GM21447 (cell line): ENCODE results near the gene MX1.

Experiments
- ATAC-seq: cut with Tn5 transposase; IDR thresholded peaks from one replicate; pipeline ENCODE4 v1.9.1; 2021; ENCODE audit not compliant: unreplicated experiment

The MX1 gene

DNA sequence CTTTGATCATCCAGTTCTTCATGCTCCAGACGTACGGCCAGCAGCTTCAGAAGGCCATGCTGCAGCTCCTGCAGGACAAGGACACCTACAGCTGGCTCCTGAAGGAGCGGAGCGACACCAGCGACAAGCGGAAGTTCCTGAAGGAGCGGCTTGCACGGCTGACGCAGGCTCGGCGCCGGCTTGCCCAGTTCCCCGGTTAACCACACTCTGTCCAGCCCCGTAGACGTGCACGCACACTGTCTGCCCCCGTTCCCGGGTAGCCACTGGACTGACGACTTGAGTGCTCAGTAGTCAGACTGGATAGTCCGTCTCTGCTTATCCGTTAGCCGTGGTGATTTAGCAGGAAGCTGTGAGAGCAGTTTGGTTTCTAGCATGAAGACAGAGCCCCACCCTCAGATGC, 32.5 kb downstream of the MX1 start:
- ATAC-seq, result no peak

DNA sequence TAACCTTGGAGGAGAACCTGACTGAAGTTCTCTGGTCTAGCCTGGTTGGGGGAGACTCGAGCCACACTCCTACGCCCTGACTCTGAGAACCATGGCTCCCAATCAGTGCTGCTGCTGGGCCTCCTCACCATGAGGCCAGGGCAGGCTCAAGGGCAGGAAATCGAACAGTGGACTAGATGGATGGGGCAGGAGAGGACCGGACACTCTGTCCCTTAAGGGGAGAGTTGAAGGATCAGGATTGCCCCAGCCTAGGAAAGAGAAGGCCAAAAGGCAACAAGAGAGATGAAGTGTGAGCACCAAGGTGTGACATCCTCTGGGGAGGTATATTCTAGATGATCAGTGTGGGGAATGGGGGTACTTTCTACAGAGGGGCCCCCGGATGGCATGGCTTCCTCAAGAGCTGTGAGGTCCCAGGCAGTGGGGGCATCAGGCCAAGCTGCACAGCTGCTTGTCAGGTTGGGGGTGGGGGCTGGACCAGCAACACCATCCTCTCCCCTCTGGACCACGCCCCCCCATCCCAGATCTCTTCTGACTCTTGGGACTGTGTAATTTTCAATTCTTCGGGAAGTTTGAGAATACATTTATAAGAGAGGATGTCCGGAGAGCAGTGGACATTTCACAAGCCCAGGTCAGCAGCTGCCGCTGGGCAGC, 34.0 kb downstream of the MX1 start:
- no peak for ATAC-seq

DNA sequence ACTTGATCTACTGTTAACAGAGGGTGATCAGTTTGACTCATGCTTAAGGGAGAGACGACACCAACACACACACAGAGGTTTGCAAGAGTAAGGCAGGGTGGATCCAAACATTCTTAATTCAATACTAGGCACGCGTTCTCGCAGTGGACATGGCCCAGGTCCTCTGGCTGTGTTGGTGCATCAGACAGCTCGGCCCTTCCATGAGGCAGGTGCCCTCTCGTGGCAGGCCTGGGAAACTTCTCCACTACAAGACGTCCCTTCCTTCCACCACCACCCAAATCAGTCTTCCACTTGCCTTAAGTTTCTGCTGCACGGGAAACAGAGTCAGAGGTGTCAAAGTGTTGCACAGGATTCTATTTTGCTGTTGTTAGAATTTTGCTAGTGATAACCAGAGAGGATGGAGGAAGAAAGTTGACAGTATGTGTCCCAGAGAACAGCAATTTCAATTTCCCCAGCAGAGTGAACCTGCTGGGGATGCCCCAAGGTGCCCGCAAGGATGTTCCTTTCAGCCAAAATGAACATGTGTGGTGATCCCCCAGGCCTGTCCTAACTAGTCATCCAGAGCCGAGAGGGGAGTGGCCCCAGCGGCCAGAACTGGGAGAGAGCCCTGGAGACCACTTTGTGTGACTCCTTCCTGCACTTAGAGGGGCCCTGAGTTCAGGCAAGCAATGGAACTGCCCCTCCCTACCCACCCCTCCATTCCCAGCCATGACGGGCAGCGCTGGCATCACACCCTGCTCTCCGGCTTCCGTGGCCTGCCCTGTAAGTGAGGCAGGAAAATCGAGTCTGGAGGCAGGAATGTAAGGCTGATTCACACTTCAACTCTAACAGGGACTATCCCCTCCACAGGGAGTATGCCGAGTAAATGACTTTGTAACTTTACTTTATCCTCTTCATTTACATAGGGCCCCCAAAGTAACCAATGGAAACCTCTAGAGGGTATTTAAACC, 34.8 kb downstream of the MX1 start:
- no peak for ATAC-seq

GRCh38 chr21:41465176-41465781, 39.2 kb downstream of the MX1 start:
- ATAC-seq, result no peak

DNA sequence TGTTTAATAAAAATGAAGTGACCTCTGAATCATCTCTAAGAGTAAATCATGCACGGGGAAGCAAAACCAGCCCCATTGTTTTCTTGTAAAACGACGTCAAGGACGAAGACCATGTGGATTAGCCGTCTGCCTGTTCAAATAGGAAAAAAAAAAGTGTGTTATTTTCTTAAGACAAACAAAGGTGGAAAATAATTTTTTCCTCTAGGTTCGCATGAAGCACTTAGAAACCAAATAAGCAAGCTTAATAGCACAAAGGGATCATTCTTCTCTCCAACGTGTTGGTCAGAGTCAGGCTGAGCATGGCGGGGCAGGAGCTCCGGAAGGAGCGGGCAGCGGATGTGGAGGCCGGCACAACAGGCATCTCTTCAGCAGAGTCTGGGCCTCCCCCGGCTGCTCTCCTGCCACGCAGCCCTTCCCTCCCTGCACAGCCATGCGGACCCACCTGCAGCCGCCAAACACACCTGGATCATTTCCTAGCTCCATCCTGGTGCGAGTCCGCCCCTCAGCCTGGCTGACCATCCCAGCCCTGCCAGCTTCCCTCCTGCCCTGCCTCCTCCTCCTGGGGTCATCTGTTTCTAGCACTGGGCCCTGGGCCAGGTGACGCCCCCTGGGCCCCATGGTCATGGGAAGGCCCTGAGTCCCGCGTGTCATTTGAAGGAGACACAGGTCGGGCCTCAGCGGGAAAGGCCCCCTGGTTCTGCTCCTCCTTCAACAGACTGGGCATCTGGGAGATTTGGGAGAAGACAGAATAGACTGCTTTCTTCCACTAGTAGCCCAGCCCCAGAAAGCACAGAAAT, 40.2 kb downstream of the MX1 start:
- ATAC-seq, result no peak

DNA sequence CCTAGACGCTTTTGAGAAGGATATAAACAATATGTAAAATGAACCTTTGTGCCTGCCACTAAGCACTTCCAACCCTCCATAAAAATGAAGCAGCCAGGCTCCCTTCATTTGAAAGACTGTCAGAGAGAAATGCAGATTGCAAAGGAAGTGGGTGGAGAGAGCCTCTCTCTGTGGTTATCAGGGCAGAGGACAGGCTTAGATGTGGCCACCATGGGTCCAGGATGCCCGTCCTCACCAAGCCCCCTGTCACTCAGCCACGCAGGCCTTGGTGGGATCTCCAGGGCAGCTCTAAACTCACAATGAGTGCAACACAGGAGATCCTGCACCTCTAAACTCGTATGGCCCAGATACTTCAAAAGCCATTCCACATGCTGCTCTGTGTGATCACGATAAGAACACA, 44.0 kb downstream of the MX1 start:
- no peak for ATAC-seq

GRCh38 chr21:41472753-41473548, 46.9 kb downstream of the MX1 start:
- ATAC-seq, result no peak

GRCh38 chr21:41475714-41476420, 49.8 kb downstream of the MX1 start:
- no peak for ATAC-seq

DNA sequence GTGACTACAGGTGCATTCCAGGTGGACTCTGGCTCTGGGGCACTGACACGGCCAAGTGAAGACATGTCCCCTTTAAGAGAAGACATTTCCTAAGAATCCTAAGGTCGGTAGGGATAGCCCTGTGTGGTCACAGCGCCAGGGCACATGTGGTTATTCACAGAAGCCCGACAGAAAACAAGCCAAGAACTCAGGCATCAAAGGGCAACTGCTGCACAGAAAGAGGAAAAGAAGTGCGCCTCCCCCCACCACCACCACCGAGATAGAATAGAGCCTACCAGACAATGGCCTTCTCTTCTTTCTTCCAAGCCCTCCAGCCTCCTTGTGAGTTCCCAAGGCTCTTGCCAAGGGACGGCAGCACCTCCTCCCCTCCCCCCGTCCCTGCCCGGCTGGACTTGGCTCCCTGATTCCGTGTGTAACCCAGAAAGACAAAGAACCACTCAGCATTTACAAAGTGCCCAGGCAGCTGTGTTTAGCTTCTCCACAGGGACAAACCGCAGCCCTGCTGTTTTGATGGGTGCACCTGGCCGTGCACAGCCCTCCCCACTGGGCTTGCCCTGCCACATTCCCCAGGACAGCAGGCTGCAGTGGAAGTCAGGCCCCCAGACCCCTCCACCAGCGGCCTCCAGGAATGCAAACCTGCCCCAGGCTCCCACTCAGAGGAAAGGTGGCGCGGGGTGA, 51.7 kb downstream of the MX1 start:
- no peak for ATAC-seq

DNA sequence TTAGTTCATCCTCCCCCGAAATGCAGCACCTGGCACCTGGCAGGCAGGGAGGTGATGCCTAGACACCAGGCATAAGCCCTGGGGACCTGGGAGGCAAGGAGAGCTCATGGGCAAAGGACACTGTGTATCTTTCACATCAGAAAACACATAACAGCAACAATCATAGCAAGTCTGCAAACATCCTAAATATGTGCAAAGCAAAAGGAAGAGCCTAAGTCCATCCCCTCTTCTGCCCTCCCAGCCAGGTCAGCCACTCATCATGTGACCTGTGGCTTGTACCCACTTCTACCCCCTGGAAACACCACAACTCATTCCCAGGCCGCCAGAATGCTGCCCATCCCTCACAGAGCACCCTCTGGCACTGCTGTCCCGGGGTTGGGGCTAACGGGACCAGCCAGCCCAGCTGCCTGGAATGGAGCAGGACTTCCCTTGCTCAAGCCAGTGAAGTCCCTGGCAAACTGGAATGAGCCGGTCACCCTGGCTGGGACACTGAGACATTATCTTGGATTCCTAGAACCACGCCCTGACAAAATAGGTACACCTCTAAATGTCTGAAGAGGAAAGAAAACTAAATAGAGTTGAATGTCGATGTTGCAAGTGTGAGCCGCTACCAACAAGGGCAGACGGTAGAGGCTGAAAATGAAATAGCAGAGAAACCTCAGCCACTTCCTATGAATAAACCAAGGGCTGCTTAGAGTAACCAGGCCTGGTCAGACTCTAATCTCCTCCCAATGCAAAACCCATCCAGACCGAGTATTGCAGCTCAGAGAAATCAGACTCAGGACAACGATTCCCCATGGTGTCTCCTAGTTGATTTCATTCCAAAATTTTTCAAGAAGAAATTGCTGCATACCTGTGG, 52.5 kb downstream of the MX1 start:
- no peak for ATAC-seq

GRCh38 chr21:41479686-41480085, 53.6 kb downstream of the MX1 start:
- no peak for ATAC-seq

DNA sequence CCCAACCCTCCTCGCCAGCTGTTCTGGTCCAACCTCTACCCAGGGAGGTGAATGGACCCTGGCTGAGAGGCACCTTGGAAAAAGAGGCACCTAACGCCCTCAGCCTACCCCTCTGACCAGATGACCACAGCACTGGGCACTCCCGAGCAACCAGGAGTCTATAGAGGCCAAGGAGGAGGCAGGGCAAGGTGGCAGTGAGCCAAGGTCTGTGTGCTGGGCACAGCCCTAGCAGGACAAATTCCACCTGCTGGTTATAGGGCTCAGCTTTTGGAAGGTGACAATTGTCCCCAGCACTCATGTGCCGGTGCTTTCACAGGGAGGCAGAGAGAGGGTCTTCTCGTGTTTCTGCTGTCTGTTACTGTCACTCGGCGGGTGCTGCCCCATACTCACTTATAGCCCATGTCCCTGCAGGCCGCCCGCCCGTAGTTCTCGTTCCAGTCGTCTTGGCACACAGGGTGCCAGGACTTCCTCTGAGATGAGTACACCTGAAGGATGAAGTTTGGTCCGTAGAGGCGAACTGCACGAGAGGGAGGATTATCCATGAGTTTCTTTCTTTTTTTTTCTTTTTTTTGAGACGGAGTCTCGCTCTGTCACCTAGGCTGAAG, 54.1 kb downstream of the MX1 start:
- ATAC-seq, result no peak

GRCh38 chr21:41481191-41481590, 55.2 kb downstream of the MX1 start:
- no peak for ATAC-seq

DNA sequence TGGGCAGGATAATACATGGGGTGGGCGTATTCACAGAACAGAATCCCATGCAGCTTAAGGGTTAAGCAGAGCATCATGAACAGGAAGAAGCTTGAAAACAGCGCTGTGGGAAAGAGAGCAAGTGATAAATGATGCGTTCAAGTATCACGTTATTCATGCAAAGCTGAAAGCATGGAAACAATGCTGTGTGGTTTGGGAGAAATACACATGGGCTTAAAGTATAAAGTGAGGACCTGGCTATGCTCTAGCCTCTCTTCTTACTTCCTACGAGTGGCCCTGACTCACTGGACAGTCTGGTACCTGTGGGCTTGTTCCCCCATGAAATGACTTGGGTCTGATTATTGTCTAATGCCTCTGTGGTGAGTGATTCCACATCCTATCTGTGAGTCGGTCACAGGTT, 56.3 kb downstream of the MX1 start:
- no peak for ATAC-seq

DNA sequence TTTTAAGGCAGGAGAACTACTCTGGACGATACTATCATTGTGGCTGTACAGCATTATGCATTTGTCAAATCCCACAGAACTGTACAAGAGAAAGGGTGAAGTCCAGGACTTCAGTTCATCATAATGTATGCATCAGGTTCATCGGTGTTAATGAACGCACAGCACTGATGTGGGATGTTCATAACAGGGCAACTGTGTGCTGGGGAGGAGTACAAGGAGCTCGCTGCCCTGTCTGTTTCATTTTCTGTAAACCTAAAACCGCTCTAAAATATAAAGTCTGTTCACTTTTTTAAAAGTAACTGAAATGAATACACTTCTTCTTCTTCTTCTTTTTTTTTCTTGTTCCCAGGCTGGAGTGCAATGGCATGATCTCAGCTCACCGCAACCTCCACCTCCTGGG, 56.9 kb downstream of the MX1 start:
- ATAC-seq, result no peak

- ATAC-seq, result no peak
These were observed 57.4 kb downstream of the MX1 start for GRCh38 chr21:41483415-41483814.

DNA sequence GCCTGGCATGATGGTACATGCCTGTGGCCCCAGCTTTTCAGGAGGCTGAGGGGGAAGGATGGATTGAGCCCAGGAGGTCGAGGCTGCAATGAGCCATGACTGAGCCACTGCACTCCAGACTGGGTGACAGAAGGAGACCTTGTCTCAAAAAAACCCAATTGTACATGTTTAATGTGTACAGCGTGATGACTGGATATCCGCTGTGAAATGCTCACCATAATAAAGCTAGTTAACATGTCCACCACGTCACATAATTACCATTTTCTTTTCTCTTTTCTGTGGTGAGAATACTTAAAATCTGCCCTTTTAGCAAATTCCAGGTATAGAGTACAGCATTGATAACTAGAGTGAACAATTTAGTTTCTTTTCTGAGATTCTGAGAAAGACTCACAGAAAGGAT, 57.9 kb downstream of the MX1 start:
- ATAC-seq, result no peak

DNA sequence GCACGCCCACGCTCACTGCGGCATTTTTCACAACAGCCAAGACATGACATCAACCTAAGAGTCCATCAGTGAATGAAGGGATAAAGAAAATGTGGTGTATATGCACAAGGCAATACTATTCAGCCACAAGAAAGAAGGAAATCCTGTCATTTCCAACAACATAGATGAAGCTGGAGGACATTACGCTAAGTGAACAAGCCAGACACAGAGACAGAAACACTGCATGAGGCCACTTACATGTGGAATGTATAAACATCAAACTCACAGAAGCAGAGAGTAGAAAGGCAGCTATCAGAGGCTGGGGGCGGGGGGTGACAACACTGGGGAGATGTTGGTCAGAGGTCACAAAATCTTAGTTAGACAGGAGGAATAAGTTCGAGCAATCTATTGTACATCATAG, 61.0 kb downstream of the MX1 start:
- ATAC-seq, result no peak
